Cardiac fibroblast (primary cell): ENCODE measurements around the gene F9.

ENCODE experiments used
- DNase-seq, 2 donors: peaks; one replicate each; pipeline versions ENCODE4 v3.0.0 to v3.0.0-alpha.2; 2010; ENCODE audit warnings: low read depth in 2 of 2
- H3K4me3 ChIP-seq, 2 donors: replicated peaks in 1 of 2; 1 replicate in 1 of 2; 2 replicates in 1 of 2; pipeline ENCODE4 v1.5.1; 2011; ENCODE audit warnings: low read depth in 2 of 2, low read length in 2 of 2, mild to moderate bottlenecking in 2 of 2, moderate library complexity in 1 of 2
- TF ChIP-seq, protein P1 (sequence below): IDR thresholded peaks from one replicate; pipeline ENCODE4 v1.5.1; 2011; ENCODE audit warnings: low read depth, mild to moderate bottlenecking, low read length, inconsistent platforms

The F9 gene

DNA sequence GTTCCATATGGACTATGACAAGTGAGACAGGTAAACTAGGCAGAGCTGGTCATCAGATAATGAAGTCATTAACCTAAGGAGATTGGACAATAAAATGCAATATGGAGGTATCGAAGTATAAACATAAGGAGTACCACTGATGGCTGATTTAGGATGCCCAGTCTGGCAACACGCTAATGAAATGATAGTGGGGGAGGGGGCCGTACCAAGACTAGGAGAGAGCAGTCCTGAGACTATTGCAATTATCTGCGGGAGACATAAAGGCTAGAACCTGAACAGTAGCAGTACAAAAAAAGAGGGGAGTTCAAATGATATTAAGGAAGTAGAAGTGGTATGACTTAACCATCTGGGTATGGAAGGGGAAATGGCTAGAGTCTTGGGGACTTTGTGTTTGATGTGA is 2.3 kb downstream of the F9 start:
- TF ChIP-seq, protein P1, sequence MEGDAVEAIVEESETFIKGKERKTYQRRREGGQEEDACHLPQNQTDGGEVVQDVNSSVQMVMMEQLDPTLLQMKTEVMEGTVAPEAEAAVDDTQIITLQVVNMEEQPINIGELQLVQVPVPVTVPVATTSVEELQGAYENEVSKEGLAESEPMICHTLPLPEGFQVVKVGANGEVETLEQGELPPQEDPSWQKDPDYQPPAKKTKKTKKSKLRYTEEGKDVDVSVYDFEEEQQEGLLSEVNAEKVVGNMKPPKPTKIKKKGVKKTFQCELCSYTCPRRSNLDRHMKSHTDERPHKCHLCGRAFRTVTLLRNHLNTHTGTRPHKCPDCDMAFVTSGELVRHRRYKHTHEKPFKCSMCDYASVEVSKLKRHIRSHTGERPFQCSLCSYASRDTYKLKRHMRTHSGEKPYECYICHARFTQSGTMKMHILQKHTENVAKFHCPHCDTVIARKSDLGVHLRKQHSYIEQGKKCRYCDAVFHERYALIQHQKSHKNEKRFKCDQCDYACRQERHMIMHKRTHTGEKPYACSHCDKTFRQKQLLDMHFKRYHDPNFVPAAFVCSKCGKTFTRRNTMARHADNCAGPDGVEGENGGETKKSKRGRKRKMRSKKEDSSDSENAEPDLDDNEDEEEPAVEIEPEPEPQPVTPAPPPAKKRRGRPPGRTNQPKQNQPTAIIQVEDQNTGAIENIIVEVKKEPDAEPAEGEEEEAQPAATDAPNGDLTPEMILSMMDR = no peak

DNA sequence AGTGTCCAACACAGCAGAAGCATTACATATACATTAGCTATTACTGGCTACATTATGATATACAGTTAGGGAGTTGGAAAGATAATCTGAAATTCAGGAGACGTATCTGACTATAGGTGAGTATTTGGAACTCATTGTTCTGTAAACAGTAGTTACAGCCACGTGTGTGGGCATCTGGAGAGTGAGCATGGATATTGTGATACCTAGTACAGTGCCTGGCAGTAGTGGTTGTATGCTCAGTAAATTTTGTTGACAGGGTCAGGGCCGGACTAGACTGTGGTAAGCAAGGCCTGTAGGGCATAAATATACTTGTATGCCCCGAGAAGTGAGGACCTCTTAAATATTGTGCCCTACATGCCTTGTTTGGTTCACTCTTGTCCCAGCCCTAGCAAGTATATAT is 2.9 kb downstream of the F9 start:
- H3K4me3 ChIP-seq = no peak overlapping the region
- DNase-seq = no peak
- TF ChIP-seq, protein P1 = no peak

More for the DNA sequence above, 2.3 kb downstream of the F9 start:
- no peak for DNase-seq
- H3K4me3 ChIP-seq = no peak overlapping the region

DNA sequence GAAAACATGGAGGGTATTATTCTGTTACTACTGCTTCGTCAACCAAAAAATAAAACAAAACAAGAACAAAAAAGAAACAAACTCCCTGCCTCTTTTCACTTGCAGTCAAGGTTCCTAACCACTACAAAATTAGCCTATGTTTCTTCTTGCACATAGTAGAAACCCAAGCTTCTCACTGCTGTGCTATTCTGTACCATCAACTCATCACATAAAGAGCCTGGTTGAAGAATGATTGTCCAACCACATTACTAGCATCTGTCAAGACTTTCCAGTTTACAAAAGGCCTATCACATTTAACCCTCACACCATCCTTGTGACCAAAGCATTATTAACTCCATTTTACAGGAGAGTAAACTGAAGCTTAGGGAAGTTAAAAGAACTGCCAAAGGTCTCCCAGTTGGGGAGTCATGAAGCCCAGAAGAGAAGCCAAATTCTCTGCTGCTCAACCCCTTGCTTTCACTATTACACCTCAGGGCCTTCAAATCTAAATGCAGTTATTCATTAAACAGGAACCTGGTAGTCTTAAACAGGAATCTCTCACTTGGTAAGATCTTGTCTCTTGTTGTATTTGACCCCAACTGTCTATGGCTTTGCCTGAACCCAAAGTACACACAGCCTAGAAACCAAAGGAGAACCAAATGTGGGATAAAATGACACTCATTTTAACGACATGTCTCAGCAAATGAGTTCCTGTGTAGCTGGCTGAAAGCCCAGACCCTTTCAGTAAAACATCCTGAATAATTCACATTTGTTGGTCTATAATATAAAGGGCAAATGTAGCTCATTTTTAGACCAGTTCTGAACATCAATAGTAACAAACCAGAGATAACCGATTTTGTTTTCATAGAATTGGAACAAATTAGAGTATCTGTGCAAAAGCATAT is 8.6 kb downstream of the F9 start:
- no peak for DNase-seq
- TF ChIP-seq, protein P1 = no peak
- H3K4me3 ChIP-seq = no peak overlapping the region

DNA sequence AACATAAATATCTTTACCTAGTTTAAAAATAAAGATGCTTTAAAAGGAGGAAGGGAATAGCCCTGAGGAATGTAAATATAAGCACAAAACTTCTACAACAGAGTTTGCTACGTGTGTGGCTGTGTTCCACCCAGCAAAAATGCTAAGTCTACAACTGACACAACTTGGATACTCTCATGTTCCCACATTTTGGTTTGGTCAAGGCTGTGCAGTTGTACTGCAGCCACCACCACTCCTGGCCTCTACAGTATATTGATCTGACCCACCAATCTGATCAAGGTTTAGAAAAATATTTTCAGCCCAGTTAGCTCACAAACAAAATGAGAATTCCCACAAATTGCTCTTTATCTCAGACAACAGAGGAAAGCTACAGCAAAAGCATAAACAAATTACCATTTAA is 12.1 kb downstream of the F9 start:
- TF ChIP-seq, protein P1 = no peak
- no peak overlapping the region for H3K4me3 ChIP-seq
- no peak for DNase-seq

DNA sequence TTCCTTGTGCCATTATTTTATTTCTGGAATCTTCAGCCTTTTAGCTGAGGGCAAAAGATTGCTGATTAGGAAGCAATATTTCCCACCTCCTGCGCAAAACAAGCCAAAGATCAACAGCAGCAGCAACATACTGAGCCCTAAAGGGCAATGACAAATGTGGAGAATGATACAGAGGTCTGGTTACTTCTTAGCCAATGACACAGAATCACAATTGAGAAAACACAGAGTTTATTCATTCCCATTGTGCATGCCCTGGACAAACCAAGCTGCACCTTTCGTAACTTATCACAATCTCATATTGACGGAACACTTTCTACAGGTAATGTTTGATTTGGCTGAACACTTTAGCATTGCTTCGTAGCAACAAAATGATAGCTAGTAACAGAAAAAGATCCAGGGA is 13.4 kb downstream of the F9 start:
- no peak for DNase-seq
- no peak overlapping the region for H3K4me3 ChIP-seq
- TF ChIP-seq, protein P1 = no peak

DNA sequence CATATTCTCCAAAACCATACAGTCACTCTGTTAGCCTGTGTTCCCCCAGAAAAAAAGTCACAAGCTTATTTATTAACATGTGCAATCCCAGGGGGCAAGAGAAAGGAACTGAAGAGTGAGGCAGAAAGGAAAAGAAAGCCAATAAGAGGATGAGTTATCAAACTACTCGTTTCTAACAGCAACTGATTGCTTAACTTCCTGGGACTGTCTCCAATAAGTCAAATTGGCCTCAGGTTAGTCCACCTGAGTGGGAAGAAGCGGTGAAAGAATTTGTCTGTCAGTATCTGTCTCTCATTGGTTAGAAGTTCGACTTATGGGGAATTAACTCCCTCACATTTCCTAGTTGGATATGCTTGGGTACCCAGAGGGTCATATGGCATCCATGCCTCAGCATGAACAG is 14.1 kb downstream of the F9 start:
- DNase-seq = no peak
- TF ChIP-seq, protein P1 = no peak
- H3K4me3 ChIP-seq = no peak overlapping the region
